ENCODE measurements around the gene ZFP36L2.

The ZFP36L2 gene

GRCh38 chr2:43179942-43180341 is 46.5 kb downstream of the ZFP36L2 start:
- no peaks in the 10 kb centered on the region for H3K27me3 Mint-ChIP-seq
- peaks cover 72% of the 10 kb centered on the region for H3K4me1 Mint-ChIP-seq (ENCODE audit: low read depth)
- H3K9me3 Mint-ChIP-seq: no peaks in the 10 kb centered on the region
- no peak overlapping the region for H3K4me3 Mint-ChIP-seq
- H3K27ac Mint-ChIP-seq: no peak overlapping the region
- peaks cover 5% of the 10 kb centered on the region for H3K36me3 Mint-ChIP-seq (ENCODE audit: low read depth)

DNA sequence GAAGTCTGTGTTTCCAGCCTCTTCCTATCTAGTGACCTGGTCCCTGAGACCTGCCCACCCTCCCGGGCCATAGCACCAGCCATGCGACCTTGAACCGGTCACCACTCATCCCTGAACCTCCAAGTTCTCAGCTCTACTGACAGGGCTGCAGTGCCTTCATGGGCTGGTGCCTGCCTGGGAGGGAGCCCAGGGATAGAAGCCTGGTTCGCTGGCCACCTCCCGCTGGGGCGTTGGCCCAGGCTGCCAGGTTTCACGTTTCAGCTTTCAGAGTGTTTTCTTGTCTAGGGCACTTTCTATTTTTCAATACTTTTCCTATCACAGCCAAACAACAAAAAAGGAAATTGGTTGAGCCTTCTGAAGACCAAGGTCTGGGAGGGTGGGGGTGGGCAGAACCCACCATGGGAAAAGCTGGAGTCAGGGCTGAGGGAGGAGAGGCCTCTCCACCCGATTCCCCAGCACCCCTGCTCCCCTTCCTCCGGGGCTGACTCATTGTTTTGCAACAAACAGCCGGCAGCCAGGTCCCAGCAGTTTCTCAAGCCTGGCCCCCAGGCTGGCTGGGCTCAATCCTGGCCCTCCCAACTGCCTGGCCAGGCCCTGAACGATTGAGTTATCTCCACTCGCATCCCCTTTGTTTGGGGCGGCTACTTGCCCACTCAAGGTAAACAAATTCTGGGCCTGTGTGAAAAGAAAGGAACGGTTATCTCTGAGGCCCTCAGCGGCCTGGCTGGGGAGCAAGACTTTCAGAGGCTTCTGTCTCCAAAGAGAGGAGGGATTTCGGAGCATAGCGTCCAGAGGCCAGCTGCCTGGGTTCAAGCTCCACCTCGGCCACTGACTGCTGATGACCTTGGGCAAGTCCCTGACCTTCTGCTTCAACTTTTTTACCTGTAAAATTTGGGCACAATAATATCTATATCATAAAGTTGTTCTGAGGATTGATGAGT is 47.5 kb downstream of the ZFP36L2 start:
- Mint-ChIP-seq H3K4me1 (ENCODE audit: low read depth) (peaks cover 72% of the 10 kb centered on the region), H3K27me3 (no peaks in the 10 kb centered on the region), H3K4me3 (no peak overlapping the region), H3K9me3 (no peaks in the 10 kb centered on the region), H3K36me3 (ENCODE audit: low read depth) (peaks cover 5% of the 10 kb centered on the region), H3K27ac (peak overlapping the region; percentile 81)

GRCh38 chr2:43178055-43178598 is 48.3 kb downstream of the ZFP36L2 start:
- Mint-ChIP-seq H3K36me3 (ENCODE audit: low read depth) (peaks cover 5% of the 10 kb centered on the region), H3K4me3 (no peak overlapping the region), H3K9me3 (no peaks in the 10 kb centered on the region), H3K4me1 (ENCODE audit: low read depth) (peaks cover 75% of the 10 kb centered on the region), H3K27ac (no peak overlapping the region), H3K27me3 (no peaks in the 10 kb centered on the region)

DNA sequence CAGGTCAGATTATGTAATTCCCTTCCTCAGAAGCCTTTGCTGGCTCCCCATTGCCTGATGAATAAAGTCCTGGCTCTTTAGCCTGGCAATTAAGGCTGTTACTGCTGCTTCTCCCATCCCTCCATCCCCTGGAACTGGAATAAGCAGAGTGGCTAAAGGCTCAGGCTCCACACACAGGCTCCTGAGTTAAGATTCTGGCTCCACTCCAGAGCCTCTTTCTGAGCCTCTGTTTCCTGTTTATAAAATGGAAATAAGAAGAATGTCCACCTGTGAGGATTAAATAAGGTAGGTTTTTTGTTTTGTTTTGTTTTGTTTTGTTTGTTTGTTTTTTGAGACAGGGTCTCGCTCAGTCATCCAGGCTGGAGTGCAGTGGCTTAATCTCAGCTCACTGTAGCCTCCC is 50.0 kb downstream of the ZFP36L2 start:
- H3K4me3 Mint-ChIP-seq: no peak overlapping the region
- no peak overlapping the region for H3K27ac Mint-ChIP-seq
- peaks cover 87% of the 10 kb centered on the region for H3K4me1 Mint-ChIP-seq (ENCODE audit: low read depth)
- H3K9me3 Mint-ChIP-seq: no peaks in the 10 kb centered on the region
- H3K27me3 Mint-ChIP-seq: no peaks in the 10 kb centered on the region
- H3K36me3 Mint-ChIP-seq (ENCODE audit: low read depth): peaks cover 5% of the 10 kb centered on the region

DNA sequence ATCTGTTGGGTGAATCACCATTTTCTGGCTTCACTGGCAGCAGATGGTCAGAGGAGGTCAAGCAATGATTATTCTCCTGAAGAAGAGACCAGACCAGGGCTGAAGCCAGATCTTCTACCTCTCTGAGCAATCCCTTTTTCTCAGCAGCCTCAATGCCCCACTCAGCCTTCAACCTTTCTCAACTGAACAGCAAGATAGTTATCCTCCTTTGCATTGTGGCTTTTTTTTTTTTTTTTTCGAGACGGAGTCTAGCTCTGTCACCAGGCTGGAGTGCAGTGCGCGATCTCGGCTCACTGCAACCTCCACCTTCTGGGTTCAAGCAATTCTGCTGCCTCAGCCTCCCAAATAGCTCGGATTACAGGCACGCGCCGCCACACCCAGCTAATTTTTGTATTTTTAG is 50.5 kb downstream of the ZFP36L2 start:
- Mint-ChIP-seq H3K4me3 (no peak overlapping the region), H3K27me3 (no peaks in the 10 kb centered on the region), H3K9me3 (no peaks in the 10 kb centered on the region)

DNA sequence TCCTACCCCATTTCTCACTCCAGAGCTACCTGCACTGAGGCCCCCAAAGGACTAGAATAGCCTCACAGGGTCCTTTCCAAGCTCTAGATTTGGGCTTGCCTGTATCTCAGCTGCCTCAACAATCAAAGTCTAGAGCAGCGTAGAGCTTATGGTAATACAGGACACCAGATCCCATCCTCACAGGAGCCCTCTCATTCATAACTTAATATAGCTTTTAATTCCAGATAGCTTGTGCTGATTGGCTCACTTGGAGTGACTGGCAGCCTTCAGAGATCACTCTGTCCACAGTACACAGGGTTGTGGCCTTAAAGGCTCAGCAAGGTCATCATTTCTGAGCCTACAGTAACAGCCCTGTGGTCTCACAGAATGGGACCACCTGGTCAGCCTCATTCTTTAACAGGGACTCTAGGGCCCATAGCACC is 51.4 kb downstream of the ZFP36L2 start:
- no peaks in the 10 kb centered on the region for H3K27me3 Mint-ChIP-seq
- peaks cover 93% of the 10 kb centered on the region for H3K4me1 Mint-ChIP-seq (ENCODE audit: low read depth)
- H3K4me3 Mint-ChIP-seq: peak overlapping the region; percentile 72
- H3K36me3 Mint-ChIP-seq (ENCODE audit: low read depth): no peaks in the 10 kb centered on the region
- H3K9me3 Mint-ChIP-seq: no peaks in the 10 kb centered on the region
- peak overlapping the region; percentile 94 for H3K27ac Mint-ChIP-seq

More for the DNA sequence above, 50.5 kb downstream of the ZFP36L2 start:
- H3K27ac Mint-ChIP-seq: peak overlapping the region; percentile 49
- H3K4me1 Mint-ChIP-seq (ENCODE audit: low read depth): peaks cover 87% of the 10 kb centered on the region
- H3K36me3 Mint-ChIP-seq (ENCODE audit: low read depth): no peaks in the 10 kb centered on the region

DNA sequence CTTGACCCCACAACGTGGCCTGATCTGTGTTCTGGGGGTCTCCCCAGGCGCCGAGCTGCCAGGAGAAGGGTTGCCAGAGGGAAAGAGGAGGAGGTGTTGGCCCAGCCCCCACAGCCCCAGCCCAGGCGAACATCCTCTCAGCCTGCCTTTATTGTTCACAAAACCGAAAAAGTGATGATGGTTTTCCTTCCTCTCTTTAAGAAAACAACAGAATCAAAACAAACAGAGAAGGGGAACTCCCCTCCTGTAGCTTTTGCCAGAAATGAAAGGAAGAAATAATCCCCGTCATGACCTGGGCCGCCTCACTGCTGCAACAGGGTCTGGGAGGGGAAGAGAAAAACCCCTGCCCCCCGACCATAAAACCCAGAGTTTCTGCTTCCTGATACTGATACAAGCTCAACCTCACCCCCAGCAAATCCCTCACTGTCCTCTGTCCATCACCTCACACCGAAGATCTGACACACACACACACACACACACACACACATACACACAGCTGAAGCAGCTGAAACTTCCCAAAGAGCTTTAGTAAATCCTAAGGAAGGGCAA is 52.0 kb downstream of the ZFP36L2 start:
- Mint-ChIP-seq H3K27ac (peak overlapping the region; percentile 94), H3K27me3 (no peaks in the 10 kb centered on the region), H3K4me1 (ENCODE audit: low read depth) (peaks cover 97% of the 10 kb centered on the region), H3K4me3 (peak overlapping the region; percentile 72), H3K36me3 (ENCODE audit: low read depth) (no peaks in the 10 kb centered on the region), H3K9me3 (no peaks in the 10 kb centered on the region)

Data from stimulated activated naive CD8-positive, alpha-beta T cell treated with anti-CD3 and anti-CD28 coated beads, Interleukin-15, Interleukin-2, amounts not matched to agents 100 ng/mL and 50 ng/mL, for 24 hours (primary cell).